Erythroblast (primary cell): Measurements from ENCODE around the gene RTP5.

Experiments used
- DNase-seq, 2 experiments: peaks; one replicate each; lab custom pipeline; 2025; lab: John Stamatoyannopoulos, UW
- GATA1 ChIP-seq: IDR thresholded peaks from 2 replicates; pipeline ENCODE4 v1.6.1; 2011; ENCODE audit warnings: low read depth, mild to moderate bottlenecking, control low read depth, low read length, moderate library complexity
- POLR2A ChIP-seq: IDR thresholded peaks from 2 replicates; pipeline ENCODE4 v1.6.1; 2011; ENCODE audit warnings: mild to moderate bottlenecking, low read length

RTP5 gene

GRCh38 chr2:241876528-241877196 lies 7.1 kb downstream of the RTP5 start:
- TF ChIP-seq POLR2A, result no peak
- no peak for TF ChIP-seq GATA1
- DNase-seq, result no peak

DNA sequence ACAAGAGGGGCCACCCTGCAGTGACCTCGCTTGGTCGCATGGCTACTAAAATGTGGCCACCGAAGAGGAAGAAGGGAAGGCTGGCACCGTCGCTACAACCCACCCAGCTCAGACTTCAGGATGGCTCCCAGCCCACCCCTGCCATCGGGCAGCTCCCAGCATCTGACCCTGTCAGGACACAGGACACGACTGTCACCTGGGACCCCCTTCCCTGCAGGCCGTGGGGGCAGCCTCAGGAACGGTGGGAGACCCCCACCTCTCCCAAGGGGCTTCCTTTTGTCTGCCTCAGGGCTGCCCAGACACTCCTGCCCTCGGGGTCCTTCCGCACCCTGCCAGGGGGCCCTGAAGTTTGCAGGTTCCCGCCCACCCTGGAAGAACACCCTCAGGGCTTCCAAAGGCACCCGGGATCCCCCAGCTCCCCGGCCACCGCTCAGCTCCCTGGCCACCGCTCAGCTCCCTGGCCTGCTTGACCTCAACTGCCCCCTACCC lies 7.7 kb downstream of the RTP5 start:
- DNase-seq, result no peak
- TF ChIP-seq POLR2A (no peak), GATA1 (no peak)

- no peak for TF ChIP-seq GATA1
- no peak for TF ChIP-seq POLR2A
- DNase-seq, result peak; percentile 80 to 84
Observed at GRCh38 chr2:241877989-241878970, 8.8 kb downstream of the RTP5 start.

- DNase-seq, result no peak
- no peak for TF ChIP-seq POLR2A
- no peak for TF ChIP-seq GATA1
Observed at GRCh38 chr2:241879326-241879725, 9.8 kb downstream of the RTP5 start.

DNA sequence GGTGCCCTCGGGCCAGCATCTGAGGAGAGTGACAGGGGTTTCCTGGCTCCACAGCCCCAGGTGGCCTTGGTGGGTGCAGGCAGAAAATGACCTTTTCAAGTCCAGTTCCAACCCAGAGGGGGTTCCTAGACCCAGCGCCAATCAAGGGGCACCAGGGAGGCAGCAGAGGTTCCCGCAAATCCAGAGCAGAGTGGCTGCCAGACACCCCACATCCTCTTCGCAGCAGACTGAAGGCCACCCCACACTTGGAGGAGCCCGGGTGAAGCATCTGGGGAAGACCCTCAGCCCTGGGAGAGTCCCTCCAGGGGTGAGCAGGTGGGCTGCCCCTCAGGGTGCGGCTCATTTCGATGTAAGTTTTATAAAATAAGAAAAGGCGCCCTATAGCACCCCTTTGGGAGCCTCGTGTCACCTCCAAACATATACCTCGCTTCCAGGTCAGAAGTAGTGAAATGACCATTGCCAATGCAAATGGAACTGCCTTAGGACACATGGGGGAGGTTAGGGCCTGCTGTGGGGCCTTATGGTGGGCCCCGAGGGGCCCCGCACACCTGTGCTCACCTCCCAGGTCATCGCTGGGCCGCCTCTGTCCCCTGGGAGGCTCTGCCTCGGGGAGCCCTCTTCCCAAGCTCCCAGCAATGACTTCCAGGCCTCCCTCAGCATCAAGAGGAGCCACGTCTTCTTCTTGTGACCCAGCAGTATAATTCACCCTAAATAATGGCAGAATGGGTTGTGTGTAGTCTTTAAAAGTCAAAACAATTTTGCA lies 11.0 kb downstream of the RTP5 start:
- DNase-seq, result no peak
- no peak for TF ChIP-seq GATA1
- no peak for TF ChIP-seq POLR2A

GRCh38 chr2:241882091-241882625 lies 12.6 kb downstream of the RTP5 start:
- peak; percentile 28 to 34 for DNase-seq
- TF ChIP-seq GATA1 (no peak), POLR2A (no peak)

GRCh38 chr2:241884951-241885290 lies 15.4 kb downstream of the RTP5 start:
- TF ChIP-seq GATA1, result no peak
- no peak for TF ChIP-seq POLR2A
- DNase-seq, result no peak

GRCh38 chr2:241885291-241885945 lies 15.9 kb downstream of the RTP5 start:
- DNase-seq, result no peak

GRCh38 chr2:241885946-241886643 lies 16.6 kb downstream of the RTP5 start:
- DNase-seq, result no peak
- no peak for TF ChIP-seq POLR2A
- TF ChIP-seq GATA1, result no peak

More at GRCh38 chr2:241885291-241885945, 15.9 kb downstream of the RTP5 start:
- TF ChIP-seq POLR2A (no peak), GATA1 (no peak)

DNA sequence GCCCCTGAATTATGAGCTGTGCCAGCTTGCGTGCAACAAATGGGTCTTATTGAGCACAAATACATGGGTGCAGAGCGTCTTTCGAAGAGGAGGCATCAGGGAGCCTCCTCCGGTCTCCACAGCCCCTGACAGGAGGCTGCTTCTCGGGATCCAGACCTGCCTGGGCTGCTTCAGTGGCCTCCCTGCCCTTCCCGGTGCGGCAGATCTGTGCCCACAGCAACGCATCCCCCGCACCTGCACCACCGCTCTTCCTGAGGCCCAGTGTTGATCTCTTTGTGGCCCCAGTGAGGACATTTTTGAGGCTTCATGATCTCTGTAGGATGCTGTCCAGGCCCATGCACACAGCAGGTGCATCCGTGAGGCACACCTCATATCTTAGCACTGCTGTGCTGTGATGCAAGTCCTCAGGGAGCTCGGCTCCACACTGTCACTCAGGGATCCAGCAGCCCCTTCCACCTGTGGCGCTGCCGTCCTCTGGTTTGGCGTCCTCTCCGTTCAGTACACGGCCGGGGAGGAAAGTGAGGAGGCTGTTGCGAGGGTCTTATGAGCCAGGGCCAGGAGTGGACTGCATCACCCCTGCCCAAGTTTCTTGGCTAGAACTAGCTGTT lies 17.4 kb downstream of the RTP5 start:
- TF ChIP-seq POLR2A (no peak), GATA1 (no peak)
- no peak for DNase-seq

- no peak for DNase-seq
- TF ChIP-seq POLR2A (no peak), GATA1 (no peak)
Observed at GRCh38 chr2:241887806-241888522, 18.4 kb downstream of the RTP5 start.
